Suprapubic skin (tissue), 4 donors: ENCODE measurements around the gene ERC2.

Experiments
- CTCF ChIP-seq, 2 donors: fragments of 200-600 bp in 1 of 2; fragments of 450-650 bp in 1 of 2; sonication (generic) in 1 of 2; IDR thresholded peaks; one replicate each; pipeline ENCODE4 v1.5.1; 2016 to 2019; ENCODE audit warnings: antibody characterized with exemption in 2 of 2, mild to moderate bottlenecking in 1 of 2, moderate library complexity in 1 of 2
- EP300 ChIP-seq: sonication (generic); formaldehyde crosslinking; IDR thresholded peaks from one replicate; pipeline ENCODE4 v1.6.1; 2017; ENCODE audit warnings: antibody characterized with exemption
- POLR2A ChIP-seq, 2 donors: fragments of 450-650 bp; IDR thresholded peaks; one replicate each; pipeline ENCODE4 v1.6.1; 2017; ENCODE audit warnings: antibody characterized with exemption in 2 of 2, mild to moderate bottlenecking in 2 of 2, moderate library complexity in 2 of 2
- POLR2AphosphoS5 ChIP-seq, 3 donors: sonication (generic); formaldehyde crosslinking; IDR thresholded peaks; one replicate each; pipeline ENCODE4 v1.6.1; 2017; ENCODE audit warnings: antibody characterized with exemption in 3 of 3

GRCh38 chr3:55636300-55637195, 831.7 kb downstream of the ERC2 start:
- TF ChIP-seq CTCF (IDR thresholded peaks at IDR 0.05), result no peak
- no peak for TF ChIP-seq POLR2AphosphoS5 (IDR thresholded peaks at IDR 0.05)
- TF ChIP-seq EP300, result no peak
- TF ChIP-seq POLR2A (IDR thresholded peaks at IDR 0.05), result no peak
